Activated T-helper 1 cell treated with Interleukin-2 at 50 U/mL for 16 hours (primary cell): ENCODE measurements around the gene NCBP1.
"Not testable (repeated sequence)": the region's sequence is repeated elsewhere in the genome, so short reads cannot be mapped to it uniquely, and the experiment has no call there.

Experiments used
- DNase-seq: peaks from one replicate; pipeline ENCODE4 v3.0.0-alpha.2; 2020; ENCODE audit warnings: low read depth

Gene NCBP1

DNA sequence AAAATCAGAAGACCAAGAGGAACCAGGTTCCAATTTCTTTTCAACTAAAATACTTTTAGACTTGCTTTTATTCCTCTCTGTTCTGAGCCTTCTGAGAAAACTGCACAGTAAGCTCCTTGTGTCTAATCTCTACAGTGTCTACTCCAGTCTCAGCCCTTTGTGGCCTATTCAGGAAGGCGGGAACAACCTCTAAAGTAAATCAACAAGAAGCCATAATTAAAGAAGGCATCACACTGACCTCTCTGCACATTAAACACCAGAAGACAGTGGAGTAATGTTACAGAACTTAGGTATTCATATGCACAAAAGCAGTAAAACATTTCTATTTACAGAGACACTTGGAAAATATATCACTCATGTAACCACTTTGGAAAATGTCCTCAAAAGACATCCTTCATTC, 48.6 kb downstream of the NCBP1 start:
- no peak for DNase-seq

DNA sequence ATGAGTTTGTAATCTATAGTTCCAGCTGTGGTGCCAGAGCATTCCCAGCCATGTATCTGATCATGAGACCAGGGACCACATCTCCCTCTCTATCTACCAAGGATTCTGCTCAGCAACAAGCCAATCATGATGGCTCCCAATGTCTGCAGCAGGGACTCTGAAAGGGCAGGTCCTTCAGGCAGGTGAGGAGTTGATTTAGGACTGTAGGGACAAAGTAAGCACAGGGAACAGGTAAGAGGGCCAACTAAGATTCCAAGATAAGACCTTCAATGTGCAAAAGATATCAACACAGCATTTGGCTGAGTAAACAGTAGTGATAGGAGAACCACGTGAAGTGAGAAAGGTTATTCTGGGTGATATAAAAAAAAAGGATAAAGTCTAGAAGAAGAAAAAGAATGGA, 55.0 kb downstream of the NCBP1 start:
- no peak for DNase-seq

DNA sequence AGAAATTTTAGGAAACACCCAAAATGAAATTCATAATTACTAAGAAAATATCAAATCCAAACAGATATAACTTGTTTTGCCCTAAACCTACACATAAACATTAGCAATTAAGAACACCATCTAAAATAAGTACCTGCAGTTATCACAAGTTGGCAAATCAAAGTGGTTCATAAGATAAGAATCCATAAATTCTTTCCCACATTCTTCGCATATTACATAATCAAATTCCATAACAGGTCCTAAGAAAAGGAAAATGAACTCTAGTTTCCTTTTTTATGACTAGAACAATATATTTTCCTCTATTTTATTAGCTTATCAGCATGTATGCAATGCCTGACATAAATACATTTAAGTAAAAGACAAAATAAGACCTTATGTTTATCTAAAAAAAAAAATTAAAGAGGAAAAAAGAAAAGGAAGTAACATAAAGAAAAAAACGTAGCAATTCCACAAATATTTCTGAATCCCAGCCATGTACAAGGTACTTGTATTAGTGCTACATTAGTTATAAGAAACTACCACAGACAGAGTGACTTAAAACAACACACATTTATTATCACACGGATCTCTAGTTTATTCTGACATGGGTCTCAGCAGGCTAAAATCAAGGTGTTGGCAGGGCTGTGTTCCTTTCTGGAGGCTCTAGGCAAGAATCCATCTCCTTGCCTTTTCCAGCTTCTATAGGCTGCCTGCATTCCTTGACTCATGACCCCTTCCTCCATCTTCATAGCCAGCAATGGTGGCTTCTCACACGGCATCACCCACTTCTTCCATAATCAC, 56.0 kb downstream of the NCBP1 start:
- no peak for DNase-seq

DNA sequence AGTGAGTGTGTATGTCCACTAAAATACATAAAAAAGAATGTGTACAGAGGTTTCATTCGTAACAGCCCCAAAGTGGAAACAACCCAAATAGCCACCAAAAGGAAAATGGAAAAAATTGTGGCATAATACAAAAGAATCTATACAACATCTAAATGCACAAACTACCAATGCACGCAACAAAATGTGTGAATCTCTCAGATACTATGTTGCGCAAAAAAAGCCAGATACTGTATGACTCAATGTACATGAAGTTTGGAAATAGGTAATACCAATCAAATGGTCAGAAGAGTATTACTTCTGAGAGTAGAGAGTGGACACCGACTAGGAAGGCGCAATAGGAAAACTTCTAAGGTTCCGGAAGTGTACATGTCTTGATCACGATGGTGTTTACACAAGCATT, 61.1 kb downstream of the NCBP1 start:
- no peak for DNase-seq

DNA sequence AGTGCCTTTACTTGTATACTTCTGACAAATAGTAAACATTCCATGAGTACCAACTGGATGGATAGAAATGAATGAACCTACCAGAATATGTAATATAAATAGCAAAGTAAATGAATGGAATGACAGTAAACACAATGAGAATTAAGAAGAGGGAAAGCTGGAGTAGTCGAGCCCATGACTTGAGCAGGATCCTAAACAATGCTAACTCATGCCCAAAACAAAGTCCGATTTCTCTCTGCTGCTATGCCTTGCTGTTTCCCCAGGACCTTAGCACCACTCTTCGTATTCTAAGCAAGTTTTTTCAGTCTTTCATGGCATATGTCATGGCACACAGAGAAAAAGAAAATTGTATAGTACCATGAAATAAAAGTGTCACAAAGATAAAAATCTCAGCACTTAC, 61.8 kb downstream of the NCBP1 start:
- DNase-seq = no peak

DNA sequence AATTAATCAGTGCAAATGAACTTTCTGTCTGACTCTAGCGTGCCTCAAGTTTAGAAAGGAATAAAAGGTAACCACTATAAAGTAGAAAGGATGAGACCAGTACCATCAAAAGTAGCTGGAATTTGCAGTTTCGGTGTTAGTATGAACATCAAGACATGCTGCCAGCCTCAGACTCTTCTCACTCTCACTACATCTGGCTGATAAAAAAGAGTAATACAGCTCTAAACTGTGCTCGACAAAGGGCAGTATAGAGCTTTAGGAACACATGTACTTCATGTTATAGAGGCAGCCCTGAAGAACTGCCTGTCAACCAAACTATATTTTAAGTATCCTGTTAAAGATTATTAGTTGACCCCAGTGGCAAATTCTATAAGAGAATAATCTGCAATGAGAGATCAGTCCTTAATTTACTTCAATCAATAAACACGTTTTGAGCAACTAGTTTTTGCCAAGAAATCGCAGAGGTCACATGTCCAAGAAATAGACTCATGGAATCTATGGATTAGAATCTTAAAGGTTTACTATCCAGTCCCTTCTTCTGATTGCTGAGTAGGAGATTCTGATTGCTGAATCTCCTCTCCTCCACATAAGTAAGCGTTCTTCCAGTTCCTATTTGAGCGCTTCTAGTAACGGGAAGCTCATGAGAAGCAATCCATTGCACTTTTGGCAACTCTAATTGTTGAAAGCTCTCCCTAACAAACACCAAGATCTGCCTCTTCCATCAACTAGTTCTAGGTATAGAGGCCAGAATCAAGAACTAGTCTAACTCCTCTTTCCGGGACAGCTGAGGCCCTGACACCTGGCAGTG, 62.6 kb downstream of the NCBP1 start:
- DNase-seq = no peak

DNA sequence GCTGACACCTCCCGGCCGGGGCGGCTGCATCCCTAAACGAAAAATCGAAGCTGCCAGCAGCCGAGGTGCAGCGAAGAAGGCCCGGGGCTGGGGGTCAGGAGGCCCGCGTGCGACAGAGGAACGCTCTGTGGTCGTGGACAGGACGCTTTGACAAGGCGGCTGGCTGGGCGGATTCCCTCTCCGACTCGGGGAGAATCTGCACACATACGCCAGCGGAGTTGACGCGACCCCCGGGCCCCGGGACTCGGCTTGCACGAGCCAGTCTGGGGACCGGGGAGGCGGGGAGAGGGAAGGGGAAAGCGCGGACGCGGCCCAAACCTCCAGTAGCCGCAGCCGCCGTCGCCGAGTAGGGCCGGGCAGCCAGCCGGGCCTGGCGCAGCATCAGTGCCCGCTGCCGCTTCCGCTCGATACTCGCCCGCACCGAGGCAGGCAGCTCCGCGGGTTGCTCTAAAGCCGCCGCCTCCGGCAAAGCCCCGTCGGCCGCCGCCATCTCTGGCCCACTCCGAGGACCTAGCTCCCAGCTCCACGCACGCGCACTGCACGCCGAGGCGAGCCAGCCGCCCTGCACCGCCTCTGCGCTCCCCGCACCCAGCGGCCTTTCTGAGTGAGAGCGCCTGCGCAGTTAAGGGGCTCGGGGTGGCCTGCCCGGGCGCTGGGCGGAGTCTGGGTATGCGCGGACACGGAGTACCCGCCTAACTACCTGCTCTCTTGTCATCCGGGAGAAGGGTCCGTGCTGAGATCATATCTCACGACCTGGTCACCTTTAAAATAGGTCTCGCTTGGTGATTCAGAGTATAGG, 63.4 kb downstream of the NCBP1 start, which contains the start of gene XPA:
XPA (minus strand) TSS at position 538 of the 799 bp plus-strand sequence; CDS start at position 490, 48 bp downstream.
- DNase-seq = peak; percentile 98

DNA sequence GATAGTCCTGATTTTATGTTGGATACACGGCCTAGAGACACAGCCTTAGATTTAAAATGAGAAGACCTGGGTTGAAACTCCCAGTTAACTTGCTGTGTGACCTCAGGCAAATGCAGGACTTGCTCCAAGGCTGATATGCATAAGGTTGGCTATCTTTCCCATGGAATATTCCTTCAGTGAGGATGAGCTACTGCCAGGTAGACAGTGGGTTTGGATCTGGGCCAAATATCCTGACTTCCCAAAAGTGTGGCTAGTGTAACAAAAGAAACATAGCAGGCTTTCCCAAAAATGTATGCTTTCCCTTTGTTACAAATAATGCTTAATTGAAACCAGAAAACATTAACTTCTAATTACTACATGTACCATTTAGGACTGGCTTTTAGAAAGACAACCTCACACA, 64.2 kb downstream of the NCBP1 start:
- DNase-seq = no peak

DNA sequence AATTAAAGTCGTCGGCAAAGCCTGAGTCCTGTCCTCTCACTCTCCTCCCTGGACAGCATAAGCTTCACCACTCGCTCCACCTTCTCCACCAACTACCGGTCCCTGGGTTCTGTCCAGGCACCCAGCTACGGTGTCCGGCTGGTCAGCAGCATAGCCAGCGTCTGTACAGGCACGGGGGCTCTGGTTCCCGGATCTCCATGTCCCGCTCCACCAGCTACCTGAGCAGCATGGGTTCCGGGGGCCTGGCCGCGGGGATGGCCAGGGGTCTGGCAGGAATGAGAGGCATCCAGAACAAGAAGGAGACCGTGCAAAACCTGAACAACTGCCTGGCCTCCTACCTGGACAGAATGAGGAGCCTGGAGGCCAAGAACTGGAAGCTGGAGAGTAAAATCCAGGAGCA, 65.2 kb downstream of the NCBP1 start:
- no peak for DNase-seq

DNA sequence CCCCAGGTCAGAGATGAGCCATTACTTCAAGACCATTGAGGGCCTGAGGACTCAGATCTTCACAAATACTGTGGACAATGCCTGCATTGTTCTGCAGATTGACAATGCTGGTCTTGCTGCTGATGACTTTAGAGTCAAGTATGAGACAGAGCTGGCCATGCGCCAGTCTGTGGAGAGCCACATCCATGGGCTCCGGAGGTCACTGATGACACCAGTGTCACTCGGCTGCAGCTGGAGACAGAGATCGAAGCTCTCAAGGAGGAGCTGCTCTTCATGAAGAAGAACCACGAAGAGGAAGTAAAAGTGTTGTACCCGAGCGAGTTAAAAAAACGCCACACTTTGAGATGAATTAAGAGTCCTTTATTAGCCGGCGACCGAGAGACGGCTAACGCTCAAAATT, 65.7 kb downstream of the NCBP1 start:
- DNase-seq = not testable (repeated sequence)

DNA sequence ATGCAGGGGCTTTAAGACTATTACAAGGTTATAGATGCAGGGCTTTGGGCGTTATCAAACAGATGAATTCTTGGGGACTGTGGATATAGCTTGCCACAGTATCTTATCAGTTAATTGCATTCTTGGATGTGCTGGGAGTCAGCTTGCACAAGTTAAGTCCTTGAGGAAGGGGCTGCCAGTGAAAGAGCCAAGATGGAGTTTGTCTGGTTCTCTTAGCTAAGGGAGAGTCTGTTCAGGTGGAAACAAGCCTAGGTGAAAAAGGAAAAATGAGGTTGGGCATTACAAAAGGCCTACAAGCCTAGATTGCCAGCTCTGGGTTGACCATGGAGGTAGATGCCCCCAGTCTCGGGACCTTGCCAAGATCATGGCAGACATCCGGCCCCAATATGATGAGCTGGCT, 66.2 kb downstream of the NCBP1 start:
- DNase-seq = not testable (repeated sequence)

DNA sequence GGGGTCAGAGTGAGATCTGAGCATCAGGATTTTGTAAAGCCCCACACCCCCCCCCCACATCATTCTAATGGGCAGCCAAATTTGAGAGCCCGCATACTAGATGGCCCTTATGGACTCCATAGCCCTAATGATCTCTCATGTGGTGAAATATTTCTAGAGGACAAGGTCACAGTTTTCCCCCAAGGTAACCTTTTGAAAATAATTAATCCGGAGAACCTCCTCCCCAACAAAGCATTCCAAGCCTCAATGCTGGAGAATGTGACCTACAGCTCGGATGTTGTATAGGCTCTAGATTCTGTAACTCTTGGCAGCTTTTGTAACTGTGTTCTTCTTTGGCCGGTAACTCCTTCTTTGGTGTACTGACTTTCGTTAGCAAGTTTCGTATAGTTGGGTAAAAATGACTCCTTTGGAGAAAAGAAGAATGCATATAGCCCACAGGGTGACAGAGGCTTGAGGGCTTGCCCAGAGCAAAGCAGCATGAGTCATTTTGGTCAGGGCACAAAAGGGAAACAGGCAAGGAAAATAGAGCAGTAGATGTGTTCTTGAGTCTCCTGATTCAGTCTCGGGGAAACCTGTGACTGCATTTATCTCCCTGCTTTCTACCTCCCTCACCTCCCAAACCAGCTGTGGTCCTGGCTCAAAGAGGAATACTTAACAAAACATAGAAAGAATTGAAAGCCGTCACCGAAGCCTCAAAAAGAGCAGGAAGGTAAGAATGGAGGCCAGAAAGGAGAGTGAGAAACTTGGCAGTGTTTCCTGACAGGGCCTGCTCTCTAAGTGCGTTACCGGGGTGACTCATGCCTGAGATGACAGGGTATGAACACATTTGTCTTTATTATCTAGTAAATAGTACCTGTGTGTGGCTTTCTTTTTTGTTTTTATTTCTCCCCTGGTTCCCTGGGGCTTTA, 70.1 kb downstream of the NCBP1 start:
- peak; percentile 6 for DNase-seq

DNA sequence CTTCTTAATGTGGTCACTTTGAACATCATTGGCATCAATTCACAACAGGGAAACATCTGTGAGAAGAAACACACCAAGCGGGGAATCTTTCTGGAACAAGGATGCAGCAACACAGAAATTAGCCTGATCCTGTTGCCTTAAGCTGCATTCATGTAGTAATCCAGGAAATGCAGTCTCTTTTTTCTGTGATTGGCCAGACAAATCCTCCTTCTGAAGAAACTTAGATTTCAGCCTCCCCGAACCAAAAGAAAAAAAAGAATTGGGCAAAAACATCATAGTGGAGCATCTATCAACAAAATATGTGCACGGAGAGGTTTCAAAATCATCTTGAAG, 70.7 kb downstream of the NCBP1 start:
- no peak for DNase-seq

DNA sequence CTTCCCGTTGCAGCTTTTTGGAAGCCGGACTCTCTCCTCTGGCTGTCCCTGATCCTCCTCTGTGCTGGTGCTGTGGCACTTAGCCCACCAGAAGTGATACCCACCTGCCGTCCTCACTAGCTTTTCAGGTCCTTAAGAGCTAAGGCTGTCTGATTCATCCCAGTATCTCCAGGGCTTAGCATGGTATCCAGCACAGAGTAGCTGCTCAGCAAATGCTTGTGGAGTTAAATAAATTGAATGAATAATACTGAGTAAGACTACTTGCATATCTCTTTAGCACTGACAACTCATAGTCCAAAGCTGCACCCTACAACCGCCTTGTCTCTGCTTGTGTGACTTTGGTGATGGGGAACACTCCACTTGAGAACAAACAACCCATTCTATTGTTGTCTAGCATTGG, 71.2 kb downstream of the NCBP1 start:
- no peak for DNase-seq

DNA sequence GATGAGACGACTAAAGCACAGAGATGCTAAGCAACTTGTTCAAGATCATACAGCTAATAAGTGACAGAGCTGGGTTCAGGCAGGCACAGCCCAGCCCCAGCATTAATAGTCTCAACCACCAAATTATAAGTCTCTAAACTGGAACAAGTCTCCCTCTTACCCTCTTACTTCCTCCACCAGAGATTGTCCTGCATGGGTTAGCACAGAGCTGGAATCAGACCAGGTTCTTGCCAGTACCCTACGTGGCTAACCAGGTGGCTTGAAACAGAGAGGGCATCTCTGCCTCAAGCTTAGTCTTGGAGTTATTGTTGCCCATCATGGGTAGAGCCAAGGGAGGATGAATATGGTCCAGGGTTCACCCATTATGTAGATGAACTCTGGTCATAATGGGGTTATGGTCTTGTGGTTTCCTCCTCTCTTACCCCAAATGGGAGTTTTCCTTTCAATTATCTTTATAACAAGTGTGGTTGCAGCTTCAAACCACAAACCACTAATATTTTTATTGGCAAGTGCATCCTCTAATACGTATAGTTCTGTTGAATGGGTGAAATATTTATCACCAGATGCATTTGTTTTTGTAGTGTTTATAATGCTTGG, 71.8 kb downstream of the NCBP1 start:
- no peak for DNase-seq

DNA sequence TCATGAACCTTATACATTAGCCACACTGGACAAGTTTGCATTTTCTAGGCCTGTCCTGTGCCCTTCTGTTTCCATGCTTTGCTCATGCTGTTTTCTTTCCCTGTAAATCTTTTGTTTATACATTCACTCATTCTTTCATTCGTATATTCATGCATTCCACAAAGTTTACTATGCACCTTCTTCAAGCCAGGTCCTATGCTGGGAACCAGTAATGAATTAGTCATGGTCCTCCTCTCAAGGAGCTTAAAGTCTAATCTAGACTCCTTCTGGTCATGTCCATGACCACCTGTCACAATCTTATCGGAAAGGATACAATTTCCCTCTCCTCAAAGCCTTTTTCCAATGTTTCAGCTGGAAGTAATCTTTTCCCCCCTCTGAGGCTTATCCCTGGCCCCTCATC, 72.6 kb downstream of the NCBP1 start:
- DNase-seq = no peak

DNA sequence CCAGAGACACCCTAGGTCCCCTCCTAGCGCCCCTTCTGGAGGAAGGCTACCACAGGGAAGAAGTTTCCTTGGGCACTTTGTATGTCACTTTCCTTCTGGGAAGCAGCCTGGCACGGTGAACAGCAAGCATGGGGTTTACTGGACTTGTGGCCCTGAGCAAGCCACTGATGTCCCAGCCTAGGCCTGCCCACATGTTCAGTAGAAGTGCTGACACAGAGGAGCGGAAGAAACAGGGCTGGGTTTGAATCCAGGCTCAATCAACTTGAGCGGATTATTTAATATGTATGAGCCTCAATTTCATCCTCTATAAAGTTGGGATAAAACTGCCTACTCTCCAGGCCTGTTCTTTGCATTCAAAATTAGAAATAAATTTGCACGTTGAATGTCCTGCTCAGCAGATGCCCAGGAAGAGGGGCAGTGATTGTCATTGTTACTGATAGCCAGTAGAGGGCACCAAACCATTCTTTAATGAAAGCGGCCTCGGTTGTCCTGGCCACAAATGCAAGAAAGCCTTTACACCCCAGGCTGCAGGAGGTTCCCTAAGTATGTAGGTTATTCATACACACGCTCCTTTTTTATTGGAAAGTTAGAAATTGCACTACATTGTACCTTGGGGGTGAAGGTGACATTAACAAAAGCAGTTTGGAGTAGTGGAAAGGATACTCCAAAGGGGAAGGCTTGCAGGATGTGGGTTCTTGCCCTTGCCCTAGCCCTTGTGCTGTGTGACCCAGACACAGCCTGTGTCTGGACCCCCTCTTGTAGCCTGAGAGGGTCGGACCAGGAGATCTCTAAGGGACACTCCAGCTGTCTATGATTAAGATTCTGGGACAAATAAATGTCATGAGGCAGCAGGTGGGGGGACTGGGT, 77.0 kb downstream of the NCBP1 start:
- DNase-seq = no peak

DNA sequence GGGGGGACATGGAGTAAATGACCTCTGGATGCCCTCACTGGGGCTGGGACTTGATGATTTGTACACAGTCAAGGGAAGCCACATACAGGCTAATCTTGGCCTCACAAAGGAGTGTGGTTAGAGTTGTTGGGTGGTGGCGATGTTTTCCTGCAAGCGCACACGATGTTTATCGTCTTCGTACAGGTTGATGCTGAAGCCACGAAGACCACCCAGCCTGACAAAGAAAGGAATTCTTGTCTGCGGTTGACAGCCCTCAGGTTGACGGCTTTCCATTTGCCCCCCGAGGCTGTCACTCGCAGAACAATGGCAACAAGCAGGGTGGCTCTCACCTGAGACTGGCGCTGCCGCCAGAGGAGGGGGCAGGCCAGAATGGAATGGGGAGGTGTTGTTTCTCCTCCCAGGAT, 77.6 kb downstream of the NCBP1 start:
- no peak for DNase-seq

DNA sequence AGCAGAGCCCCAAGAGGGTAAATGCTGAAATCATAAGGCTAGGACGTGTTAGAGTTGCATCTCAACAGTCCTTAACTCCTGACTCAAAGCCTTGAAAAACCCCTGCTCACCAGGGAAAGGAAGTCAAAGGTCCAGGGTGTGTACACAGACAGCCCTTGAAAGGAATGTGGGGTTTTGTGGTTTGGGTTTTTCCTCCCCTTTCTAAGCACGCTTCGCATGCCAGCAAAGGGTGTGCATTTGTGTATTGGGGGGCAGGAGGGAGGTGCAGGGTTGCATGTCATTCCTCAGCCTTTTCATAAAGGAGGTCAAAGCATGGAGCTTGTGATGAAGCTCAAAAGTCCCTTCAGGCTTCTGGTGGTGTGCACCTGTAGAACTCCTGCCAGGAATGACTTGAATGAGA, 80.8 kb downstream of the NCBP1 start:
- DNase-seq = no peak

DNA sequence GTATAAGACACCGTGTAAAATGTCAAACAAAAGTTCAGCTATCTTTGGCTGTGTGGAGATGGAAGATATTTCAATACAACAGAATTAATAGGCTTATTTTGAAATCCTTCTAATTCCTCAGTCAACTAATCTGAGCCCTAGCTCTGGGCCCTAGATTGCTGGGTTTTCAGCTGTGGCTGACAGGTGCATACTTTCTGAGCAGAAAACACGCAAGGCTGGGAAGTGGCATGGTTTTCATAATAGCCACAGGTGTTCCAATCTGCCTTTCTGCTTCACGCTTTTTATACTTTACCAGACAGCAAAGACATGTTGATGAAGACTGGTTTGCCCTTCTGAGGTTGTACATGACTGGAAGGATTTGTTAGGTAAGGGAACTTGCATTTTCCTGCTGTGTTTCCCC, 84.2 kb downstream of the NCBP1 start:
- DNase-seq = no peak
